Cardiac muscle cell (in vitro differentiated cells and primary cell): ENCODE data around the gene UTY. TPM values are rescaled to one million over a fixed set of nuclear protein-coding genes. Genes with fewer than 3 reads are reported as not detected.
A peak's percentile ranks its signal among the peaks of the same experiment; 100 is the strongest.

Experiments used
- DNase-seq, 2 donors: peaks; one replicate each; pipeline versions ENCODE4 v3.0.0 to v3.0.0-alpha.2; 2010 to 2017; ENCODE audit warnings: low read depth in 1 of 2, low spot score in 1 of 2
- H3K27ac ChIP-seq: fragments of 200-600 bp; sonication (generic); 2 replicates; pipeline ENCODE4 v1.5.1; 2016
- H3K27me3 ChIP-seq: fragments of 200-600 bp; sonication (generic); 2 replicates; pipeline ENCODE4 v1.6.0; 2016; ENCODE audit warnings: control low read depth
- H3K36me3 ChIP-seq: fragments of 200-600 bp; sonication (generic); 2 replicates; pipeline ENCODE4 v1.5.1; 2016; ENCODE audit warnings: control low read depth
- H3K4me1 ChIP-seq: fragments of 200-600 bp; sonication (generic); 2 replicates; pipeline ENCODE4 v1.8.1; 2017; ENCODE audit warnings: low read depth, mild to moderate bottlenecking, mixed run types
- H3K4me3 ChIP-seq: fragments of 200-600 bp; sonication (generic); 2 replicates; pipeline ENCODE4 v1.5.1; 2016; ENCODE audit warnings: mild to moderate bottlenecking
- H3K9me3 ChIP-seq: fragments of 200-600 bp; sonication (generic); 2 replicates; pipeline ENCODE4 v1.5.1; 2017; ENCODE audit warnings: low read depth, mild to moderate bottlenecking, control low read depth
- polyA plus RNA-seq: library from polyadenylated mRNA; unstranded; fragments of >200 nt; fragmentation: Nextera tagmentation; extraction: Ambion mirVana; gene quantifications from 2 replicates; pipeline ENCODE4 v1.2.1, GENCODE V29; 2016
- total RNA-seq: library from RNA; depleted of rRNA; stranded (reverse); fragments of >200 nt; gene quantifications from 2 replicates; pipeline ENCODE4 v1.2.3, GENCODE V29; 2016
- TF ChIP-seq, protein P1 (sequence below): IDR thresholded peaks from 2 replicates; pipeline ENCODE4 v1.5.1; 2012; ENCODE audit warnings: low read depth, mild to moderate bottlenecking, low read length

The UTY gene
- total and polyA plus RNA-seq, 2 experiments from 2014 or later, result not detected

DNA sequence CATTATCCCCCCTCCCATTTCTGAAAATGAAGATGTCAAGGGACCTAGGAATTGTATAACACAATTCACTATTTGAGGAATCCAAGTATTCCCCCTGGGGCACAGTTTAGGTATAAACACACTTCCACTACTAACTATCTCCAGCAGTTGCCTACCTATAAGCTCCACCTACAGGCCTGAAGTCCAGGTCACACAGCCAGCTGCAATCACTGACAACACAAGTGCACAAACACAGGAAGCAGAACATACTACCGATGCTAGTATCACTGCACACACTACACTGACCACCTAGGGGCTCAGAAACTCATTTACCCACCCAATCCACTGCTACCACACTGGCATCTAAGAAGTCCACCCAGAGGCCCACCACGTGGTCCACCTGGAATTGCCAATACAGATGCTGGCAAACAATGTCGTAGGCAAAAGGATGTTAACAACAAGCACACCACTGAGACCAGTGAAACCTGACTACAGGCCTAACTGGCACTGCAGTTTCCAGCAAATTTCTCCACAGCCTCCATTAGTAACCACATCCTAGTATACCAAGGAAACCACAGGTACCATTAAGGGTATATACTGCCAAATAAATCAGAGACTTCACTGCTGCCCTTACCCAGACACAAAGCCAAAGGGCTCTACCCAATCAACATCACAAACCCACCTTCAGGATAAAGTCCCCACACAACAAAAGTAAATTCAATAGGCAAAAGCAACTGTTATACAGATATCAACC is 47.4 kb downstream of the UTY start:
- no peak overlapping the region for H3K27ac ChIP-seq
- H3K4me3 ChIP-seq, result no peak overlapping the region
- no peak for DNase-seq
- no peaks in the 10 kb centered on the region for H3K4me1 ChIP-seq
- TF ChIP-seq, protein P1, sequence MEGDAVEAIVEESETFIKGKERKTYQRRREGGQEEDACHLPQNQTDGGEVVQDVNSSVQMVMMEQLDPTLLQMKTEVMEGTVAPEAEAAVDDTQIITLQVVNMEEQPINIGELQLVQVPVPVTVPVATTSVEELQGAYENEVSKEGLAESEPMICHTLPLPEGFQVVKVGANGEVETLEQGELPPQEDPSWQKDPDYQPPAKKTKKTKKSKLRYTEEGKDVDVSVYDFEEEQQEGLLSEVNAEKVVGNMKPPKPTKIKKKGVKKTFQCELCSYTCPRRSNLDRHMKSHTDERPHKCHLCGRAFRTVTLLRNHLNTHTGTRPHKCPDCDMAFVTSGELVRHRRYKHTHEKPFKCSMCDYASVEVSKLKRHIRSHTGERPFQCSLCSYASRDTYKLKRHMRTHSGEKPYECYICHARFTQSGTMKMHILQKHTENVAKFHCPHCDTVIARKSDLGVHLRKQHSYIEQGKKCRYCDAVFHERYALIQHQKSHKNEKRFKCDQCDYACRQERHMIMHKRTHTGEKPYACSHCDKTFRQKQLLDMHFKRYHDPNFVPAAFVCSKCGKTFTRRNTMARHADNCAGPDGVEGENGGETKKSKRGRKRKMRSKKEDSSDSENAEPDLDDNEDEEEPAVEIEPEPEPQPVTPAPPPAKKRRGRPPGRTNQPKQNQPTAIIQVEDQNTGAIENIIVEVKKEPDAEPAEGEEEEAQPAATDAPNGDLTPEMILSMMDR, result no peak
- H3K9me3 ChIP-seq, result no peaks in the 10 kb centered on the region
- no peaks in the 10 kb centered on the region for H3K36me3 ChIP-seq
- H3K27me3 ChIP-seq, result no peaks in the 10 kb centered on the region

DNA sequence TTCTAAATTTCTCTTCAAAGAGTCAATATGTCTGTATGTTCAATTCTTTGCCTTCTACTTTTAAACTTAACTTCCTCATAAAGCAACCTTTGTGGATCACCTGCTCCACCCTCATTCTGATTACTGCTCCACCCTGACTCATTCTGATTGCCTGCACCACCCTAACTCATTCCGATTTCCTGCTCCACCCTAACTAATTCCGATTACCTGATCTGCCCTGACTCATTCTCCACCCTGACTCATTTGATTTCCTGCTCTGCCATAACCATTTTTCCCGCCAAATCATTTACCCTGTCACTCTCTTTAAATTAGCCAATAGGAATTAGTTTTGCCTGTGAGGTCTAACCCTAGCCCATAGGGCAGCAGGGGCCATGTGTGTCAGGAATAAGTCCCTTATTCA is 50.3 kb downstream of the UTY start:
- H3K9me3 ChIP-seq, result no peaks in the 10 kb centered on the region
- no peak overlapping the region for H3K27ac ChIP-seq
- H3K4me1 ChIP-seq, result no peaks in the 10 kb centered on the region
- DNase-seq, result no peak
- TF ChIP-seq, protein P1, result no peak
- H3K4me3 ChIP-seq, result no peak overlapping the region
- no peaks in the 10 kb centered on the region for H3K36me3 ChIP-seq
- H3K27me3 ChIP-seq, result no peaks in the 10 kb centered on the region

- Histone ChIP-seq H3K27me3 (no peaks in the 10 kb centered on the region), H3K27ac (no peak overlapping the region), H3K4me1 (no peaks in the 10 kb centered on the region), H3K9me3 (no peaks in the 10 kb centered on the region), H3K4me3 (no peak overlapping the region), H3K36me3 (no peaks in the 10 kb centered on the region)
- peak in 1 of 2 donors; percentile 85 for DNase-seq
- TF ChIP-seq, protein P1, result peak; percentile 16
Measured at GRCh38 chrY:13423281-13423732, 56.5 kb downstream of the UTY start.

- no peak for DNase-seq
- Histone ChIP-seq H3K27me3 (no peaks in the 10 kb centered on the region), H3K4me3 (no peak overlapping the region), H3K9me3 (no peaks in the 10 kb centered on the region), H3K4me1 (no peaks in the 10 kb centered on the region), H3K36me3 (no peaks in the 10 kb centered on the region), H3K27ac (no peak overlapping the region)
- TF ChIP-seq, protein P1, result no peak
Measured at GRCh38 chrY:13416869-13417661, 62.8 kb downstream of the UTY start.

- TF ChIP-seq, protein P1, result no peak
- Histone ChIP-seq H3K4me3 (no peak overlapping the region), H3K27ac (no peak overlapping the region)
Measured at GRCh38 chrY:13415556-13415955, 64.3 kb downstream of the UTY start.

More at GRCh38 chrY:13415556-13415955, 64.3 kb downstream of the UTY start:
- DNase-seq, result no peak
- H3K27me3 ChIP-seq, result no peaks in the 10 kb centered on the region
- no peaks in the 10 kb centered on the region for H3K36me3 ChIP-seq
- no peaks in the 10 kb centered on the region for H3K4me1 ChIP-seq
- no peaks in the 10 kb centered on the region for H3K9me3 ChIP-seq
